HG02840 (cell line): ENCODE results near the gene STAB2.
"Not testable (repeated sequence)": the region's sequence is repeated elsewhere in the genome, so short reads cannot be mapped to it uniquely, and the experiment has no call there.

Experiments
- ATAC-seq: cut with Tn5 transposase; IDR thresholded peaks from one replicate; pipeline ENCODE4 v1.9.1; 2021; ENCODE audit warnings: mild to moderate bottlenecking, moderate library complexity, moderate number of reproducible peaks; ENCODE audit not compliant: unreplicated experiment, low FRiP score

Gene STAB2

DNA sequence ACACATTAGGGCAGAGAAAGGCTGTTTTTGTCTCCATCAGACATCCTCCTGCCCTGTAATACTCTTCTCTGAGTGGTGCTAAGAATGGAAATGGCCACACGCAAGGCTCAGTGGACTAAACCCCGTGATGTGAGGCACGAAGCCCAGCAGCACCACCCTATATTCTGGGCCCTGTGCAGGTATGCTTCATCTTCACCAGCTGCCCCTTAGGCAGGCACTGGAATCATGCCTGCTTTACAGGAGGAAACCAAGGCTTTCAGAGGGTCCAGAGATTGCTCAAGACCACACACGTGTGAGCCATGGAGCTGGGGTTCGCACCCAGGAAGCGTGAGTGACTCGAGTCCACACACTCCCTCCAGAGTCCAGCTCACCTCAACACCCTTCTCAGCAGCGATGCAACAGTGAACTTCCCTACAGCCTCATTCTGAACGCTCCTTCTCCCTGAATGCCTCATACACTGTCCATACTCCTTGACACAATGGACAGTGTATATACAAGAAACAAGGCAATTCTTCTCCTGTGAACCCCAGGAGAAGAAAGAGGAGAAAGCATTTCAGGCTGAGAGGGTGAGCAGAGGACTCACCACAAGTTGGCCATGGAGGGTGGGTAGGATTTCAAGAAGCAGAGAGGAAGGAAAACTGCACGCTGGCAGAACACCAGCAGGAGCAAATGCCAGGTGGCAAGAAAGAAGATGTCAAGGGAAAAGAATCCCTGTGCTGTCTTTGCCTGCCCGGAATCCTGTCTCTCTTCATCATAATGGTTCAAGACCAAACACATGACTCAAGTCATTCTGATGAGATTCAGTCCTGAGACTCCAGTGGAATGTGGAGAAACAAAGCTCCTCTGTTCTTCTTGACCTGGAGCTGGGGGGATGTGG is 214.9 kb downstream of the STAB2 start:
- no peak for ATAC-seq

DNA sequence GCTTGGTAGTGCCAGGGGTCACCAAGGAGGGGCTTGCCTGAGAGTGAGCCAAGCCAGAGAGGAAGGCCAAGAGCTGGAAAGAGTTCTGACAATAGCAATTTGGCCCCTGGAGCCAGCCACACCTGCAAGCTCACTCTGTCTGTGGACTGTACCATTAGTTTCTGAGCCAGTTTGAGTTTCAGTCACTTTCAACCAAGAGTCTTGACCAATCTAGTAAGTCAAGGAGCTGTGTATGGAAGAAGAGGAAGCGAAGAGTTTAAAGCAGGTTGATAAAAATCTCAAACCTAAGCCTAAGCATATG is 215.5 kb downstream of the STAB2 start:
- ATAC-seq, result no peak

DNA sequence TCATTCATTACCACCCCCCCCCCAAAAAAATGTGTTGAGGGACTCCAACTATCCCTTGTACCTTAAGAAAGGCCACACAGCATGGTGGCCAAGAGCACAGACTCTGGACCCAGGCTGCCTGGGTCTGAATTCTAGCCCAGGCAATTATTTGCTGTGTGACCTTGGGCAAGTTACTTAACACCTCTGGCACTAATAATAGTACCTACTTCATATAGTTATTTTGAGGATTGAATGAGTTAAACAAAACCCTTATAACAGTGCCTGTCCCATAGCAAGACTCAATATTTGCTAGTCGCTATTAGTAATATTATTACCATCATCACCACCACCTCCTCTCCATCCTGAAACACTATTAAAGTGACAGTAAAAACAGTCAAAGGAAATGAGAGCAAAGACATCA is 216.8 kb downstream of the STAB2 start:
- ATAC-seq, result no peak

DNA sequence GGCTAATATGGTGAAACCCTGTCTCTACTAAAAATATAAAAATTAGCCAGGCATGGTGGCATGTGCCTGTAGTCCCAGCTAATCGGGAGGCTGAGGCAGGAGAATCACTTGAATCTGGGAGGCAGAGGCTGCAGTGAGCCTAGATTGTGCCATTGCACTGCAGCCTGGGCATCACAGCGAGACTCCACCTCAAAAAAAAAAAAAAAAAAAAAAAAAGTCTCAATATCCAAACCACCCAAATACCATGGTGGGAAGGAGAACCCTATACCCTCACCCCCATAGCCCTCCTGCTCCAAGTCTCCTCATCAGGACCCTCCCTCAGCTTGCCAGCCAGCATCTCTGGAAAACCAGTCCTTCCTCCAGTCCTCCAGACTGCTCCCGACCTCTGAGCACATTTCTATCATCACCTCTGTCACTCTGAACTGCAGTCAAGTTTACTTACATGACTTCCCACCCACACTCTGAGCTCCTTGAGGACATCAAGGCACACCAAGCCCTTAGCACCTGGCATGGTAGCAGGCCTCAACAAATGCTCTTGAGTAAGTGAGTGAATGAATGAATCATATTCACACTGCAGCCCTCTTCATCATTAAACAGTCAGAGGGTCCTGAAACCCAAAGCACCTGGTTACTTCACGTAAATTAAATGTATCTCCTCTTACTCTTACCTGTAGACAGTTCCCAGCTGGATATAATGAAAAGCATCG is 218.7 kb downstream of the STAB2 start:
- ATAC-seq, result no peak

DNA sequence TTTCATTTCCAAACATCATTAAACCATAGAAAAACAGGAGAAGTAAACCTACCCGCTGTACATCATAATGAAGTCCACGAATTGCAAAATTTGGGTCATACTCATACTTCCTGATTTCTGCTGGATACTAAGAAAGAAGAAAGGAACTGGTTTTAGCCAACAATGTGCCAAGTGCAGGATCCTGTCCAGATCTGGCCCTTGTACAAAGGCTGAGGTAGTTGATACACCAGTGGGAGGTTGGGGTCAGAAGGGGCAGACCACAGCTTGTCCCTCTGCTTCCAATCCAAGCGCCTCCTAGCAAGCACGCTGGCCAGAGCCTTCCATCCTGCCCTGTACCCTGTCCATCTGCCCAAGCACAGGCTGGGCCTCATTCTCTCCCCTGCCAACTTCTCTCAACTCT is 219.7 kb downstream of the STAB2 start:
- ATAC-seq, result no peak

DNA sequence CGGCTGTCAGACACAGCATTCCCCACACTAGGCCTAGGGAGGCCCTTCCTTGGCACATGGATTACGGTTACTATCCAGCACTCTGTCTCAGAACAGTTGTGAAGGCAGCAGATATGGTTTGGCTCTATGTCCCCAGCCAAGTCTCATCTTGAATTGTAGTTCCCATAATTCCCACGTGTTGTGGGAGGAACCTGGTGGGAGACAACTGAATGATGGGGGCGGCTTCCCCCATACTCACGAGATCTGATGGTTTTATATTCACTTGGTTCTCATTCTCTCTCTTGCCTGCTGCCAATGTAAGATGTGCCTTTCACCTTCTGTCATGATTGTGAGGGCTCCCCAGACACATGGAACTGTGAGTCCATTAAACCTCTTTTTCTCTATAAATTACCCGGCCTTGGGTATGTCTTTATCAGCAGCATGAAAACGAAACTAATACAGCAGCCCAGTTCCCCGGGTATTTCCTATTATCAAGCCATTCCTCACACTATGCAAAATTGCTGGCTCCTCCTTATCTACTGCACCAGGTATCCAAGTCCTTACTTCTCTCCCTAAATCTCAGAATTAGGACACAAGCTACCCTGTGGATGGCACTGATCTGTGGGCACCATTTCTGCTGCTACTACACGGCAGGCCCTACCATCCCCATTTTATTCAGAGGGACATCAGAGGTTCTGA is 220.6 kb downstream of the STAB2 start:
- ATAC-seq, result no peak

DNA sequence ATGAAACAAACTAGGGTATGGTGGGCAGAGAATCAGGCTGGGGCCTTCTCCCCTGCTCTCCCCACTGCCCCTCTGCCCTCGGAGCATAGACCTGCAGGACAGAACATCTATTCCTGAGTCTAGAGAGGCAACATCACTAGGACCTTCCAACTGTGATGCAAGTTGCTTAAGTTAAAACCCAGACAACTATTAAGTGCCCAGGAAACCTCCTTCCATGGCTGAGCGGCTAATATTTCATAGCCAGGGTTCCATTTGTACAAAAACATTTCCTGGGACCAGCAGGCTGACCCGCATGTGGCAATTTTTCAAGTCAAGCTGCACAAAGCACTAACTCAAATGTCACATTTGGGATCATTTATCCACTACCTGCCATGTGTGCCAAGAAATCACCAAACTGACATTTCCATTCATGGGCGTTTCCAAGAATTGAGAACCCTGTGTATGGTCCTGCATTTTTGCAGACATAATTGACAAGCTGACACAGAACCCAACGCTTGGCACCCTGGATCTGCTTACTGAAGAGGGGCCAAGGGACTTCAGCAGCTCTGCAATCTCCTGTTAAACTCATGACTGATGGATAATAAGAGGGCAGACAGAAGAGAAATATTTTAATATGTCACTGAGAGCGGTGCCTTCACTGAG is 221.3 kb downstream of the STAB2 start:
- ATAC-seq, result no peak

DNA sequence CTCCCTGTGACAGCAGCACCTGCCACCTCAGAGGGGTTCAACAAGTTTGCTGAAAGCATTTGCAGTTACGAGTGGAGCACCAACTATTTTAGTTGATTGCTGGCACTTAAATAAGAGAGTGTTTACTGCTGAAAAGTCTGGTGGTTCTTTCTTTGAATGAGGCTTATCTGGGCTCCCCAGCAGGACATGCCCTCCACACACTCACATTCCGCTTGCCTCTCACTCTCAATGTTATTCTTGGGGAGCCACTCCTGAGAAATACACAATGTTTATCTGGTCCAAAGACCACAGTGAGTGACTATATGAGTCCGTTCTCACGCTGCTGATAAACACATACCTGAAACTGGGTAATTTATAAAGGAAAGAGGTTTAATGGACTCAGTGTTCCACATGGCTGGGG is 222.1 kb downstream of the STAB2 start:
- ATAC-seq, result no peak

DNA sequence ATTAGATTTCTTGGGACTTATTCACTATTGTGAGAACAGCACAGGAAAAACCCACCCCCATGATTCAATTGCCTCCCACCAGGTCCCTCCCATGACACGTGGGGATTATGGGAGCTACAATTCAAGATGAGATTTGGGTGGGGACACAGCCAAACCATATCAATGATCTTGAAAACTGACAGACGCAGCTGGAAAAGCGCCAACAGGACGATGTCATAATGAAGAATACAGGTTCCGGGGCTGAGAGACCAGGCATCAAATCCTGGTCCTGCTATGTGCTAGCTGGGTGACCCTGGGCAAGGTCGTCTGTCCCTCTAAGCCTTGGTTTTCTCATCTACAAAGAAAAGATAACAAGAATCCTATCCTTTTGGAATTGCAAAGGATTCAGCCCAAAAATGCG is 222.6 kb downstream of the STAB2 start:
- ATAC-seq, result not testable (repeated sequence)

DNA sequence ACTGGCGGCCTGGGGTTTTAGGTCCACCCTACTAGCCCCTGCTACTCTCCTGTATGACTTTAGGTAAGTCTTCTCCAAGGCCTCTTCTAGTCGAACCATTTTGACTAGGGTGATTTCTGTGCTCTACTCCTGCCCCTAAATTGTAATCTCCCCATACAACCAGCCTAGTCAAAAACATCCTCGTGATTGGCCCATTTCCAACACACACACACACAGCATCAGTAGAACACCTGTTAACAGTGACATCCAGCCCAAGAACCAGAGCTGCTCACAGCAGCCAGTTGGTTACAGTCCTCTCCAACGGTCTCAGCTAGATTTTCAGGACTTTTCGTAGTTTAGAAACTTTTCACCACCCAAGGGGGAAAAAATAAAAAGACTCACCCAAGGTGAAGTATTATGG is 223.0 kb downstream of the STAB2 start:
- ATAC-seq, result no peak

DNA sequence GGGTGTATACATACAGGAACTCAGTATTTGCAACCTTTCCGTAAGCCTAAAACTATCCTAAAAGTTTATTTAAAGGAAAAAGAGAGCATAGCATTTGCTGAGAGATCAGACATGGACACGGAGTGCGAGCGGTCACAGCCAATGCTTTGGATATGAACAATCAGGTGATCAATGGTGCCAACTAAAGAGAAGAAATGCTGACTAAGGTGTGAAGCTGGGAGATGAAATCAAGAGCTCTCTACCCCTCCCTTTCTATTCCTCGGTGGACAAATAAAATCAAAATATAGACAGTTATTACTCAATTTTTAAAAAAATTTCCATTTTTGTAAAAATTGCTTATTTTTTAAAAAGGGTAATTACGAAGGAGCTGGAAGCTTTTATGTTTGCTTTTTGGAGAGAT is 224.7 kb downstream of the STAB2 start:
- ATAC-seq, result no peak

DNA sequence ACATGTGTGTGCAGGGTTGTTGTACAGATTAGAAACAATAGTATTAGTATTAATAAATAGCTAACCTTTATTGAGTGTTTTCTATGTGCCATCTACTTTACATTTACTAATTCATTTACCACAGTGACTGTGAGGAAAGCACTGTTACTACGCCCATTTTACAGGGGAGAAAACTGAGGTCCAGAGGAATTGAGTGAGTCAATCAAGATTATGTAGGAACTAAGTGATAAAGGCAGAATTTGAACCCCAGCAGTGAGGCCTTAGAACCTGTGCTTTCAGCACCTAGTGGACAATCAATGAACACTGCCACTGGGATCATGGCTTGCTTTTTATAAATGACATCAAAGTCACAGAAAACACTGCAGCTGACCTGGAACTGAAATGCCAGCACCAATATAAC is 225.7 kb downstream of the STAB2 start:
- ATAC-seq, result no peak

DNA sequence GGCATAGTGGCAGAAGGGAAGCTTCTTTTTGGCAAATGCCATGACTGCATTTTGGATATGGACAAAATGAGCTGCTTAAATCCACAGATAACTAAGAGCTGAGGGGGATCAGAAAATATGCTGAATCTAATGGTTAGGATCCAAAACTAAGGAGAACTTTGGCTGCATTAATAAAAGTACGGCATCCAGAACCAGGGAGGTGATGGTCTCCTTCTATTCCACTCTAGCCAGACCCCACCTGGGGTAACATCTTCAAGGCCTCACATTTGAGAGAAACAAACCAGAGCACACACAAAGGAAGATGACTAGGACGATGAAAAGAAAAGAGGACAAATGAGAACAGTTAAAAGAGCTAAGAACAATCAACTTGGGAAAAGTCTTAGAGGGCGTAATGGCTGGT is 226.4 kb downstream of the STAB2 start:
- no peak for ATAC-seq

DNA sequence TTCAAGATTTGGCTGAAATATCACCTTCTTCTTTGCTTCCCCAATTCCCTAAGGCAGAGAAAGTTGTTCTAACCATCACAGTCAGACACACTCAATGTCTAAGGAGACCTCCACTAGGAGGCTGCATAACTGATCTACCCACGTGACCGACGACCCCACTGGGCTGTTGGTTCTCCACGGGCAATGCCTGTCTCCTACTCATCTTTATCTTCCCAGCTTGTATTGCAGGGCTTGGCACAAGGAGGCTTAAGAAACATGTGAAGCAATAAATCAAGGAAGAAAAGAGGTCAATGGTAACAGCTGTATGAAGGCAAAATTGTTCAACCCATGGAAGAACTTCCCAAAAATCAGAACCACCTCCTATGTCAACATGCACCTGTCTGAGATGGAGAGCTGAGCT is 226.9 kb downstream of the STAB2 start:
- ATAC-seq, result no peak

DNA sequence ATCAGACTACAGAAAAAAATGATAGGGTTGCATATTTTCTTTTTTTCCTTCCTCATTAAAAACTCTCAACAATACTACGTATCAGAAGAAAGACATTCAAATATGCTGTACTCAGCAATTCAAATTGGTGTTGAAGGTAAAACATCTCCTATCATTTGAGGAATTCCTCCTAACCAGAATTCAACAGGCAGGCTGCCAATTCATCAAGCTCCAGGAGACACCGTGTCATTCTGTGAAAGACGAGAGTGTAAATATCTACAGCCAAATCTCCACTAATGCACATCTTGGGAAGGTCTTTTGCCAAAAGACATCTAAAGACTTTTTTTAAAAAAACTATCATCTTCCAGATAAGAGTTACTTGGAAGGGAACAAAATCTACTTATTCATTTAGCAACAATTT is 227.4 kb downstream of the STAB2 start:
- ATAC-seq, result no peak
